Epithelial cell of proximal tubule (primary cell): ENCODE measurements around the gene SLITRK6. TPM values are rescaled to one million over a fixed set of nuclear protein-coding genes. Genes with fewer than 3 reads are reported as not detected.
"Not testable (repeated sequence)": the region's sequence is repeated elsewhere in the genome, so short reads cannot be mapped to it uniquely, and the experiment has no call there.

Source experiments
- DNase-seq: peaks from one replicate; pipeline ENCODE4 v3.0.0-alpha.2; 2011; ENCODE audit warnings: low read depth
- H3K4me3 ChIP-seq: 2 replicates; pipeline ENCODE4 v1.5.1; 2011; ENCODE audit warnings: low read depth, mild to moderate bottlenecking, low read length
- total RNA-seq: library from RNA; depleted of rRNA; stranded (reverse); fragments of >200 nt; gene quantifications from 2 replicates; pipeline ENCODE4 v1.2.3, GENCODE V29; 2015
- TF ChIP-seq, protein P1 (sequence below): conservative IDR thresholded peaks from 2 replicates; pipeline ENCODE4 v1.5.1; 2012; ENCODE audit warnings: low read depth, mild to moderate bottlenecking, low read length

Gene SLITRK6
- total RNA-seq, 1 donor from 2014 or later = not detected

DNA sequence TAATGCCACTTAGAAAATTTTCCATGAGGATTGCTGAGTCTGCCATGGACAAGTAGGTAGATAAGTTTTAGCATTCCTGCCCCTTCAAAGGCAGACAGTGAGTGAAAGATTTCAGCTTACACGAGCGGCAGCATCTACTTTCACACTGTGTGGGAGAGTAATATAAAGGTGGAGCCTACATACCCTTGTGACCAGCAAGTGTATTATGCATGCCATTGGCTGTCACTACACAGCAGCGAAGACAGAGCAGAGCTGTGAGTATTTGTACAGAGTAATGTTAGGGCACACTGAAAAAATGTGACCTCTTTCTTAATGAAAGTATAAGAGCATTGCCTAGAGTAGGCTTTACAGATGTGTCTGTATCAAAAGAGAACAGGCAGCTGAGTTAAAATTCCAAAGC lies 14.0 kb downstream of the SLITRK6 start:
- H3K4me3 ChIP-seq = no peak overlapping the region
- no peak for DNase-seq
- TF ChIP-seq, protein P1, sequence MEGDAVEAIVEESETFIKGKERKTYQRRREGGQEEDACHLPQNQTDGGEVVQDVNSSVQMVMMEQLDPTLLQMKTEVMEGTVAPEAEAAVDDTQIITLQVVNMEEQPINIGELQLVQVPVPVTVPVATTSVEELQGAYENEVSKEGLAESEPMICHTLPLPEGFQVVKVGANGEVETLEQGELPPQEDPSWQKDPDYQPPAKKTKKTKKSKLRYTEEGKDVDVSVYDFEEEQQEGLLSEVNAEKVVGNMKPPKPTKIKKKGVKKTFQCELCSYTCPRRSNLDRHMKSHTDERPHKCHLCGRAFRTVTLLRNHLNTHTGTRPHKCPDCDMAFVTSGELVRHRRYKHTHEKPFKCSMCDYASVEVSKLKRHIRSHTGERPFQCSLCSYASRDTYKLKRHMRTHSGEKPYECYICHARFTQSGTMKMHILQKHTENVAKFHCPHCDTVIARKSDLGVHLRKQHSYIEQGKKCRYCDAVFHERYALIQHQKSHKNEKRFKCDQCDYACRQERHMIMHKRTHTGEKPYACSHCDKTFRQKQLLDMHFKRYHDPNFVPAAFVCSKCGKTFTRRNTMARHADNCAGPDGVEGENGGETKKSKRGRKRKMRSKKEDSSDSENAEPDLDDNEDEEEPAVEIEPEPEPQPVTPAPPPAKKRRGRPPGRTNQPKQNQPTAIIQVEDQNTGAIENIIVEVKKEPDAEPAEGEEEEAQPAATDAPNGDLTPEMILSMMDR = no peak

DNA sequence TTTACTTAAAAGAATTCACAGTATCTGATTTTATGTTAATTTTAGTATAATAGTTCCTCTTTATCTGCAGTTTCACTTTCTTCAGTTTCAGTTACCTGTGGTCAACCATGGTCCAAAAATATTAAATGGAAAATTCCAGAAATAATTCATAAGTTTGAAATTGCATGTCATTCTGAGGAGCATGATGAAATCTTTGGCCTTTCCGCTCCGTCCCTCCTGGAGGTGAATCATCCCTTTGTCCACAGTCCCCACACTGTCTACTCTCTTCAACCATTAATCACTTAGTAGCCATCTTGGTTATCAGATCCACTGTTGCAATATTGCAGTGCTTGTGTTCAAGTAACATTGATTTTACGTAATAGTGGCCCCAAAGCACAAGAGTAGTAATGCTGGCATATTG lies 26.9 kb downstream of the SLITRK6 start:
- H3K4me3 ChIP-seq = no peak overlapping the region
- TF ChIP-seq, protein P1 = no peak
- no peak for DNase-seq

DNA sequence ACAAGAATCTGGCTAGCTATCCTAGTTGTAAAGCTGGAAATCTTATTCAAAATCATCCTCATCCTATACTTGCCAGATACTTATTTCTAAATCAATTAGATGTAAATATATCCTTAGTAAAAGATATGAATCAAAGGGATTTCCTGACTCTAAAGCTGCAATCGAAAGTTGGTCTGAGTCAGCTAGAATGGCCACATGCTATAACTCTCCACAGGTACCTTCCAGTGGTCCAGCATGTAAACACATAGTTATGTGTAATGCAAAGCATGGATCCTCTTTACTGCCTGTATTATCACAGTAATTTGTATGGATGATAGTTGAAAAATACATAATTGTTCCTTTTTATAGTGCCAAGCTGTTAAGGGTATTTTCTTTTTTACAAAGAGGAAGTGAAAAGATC lies 27.4 kb downstream of the SLITRK6 start:
- TF ChIP-seq, protein P1 = no peak
- no peak overlapping the region for H3K4me3 ChIP-seq
- no peak for DNase-seq

DNA sequence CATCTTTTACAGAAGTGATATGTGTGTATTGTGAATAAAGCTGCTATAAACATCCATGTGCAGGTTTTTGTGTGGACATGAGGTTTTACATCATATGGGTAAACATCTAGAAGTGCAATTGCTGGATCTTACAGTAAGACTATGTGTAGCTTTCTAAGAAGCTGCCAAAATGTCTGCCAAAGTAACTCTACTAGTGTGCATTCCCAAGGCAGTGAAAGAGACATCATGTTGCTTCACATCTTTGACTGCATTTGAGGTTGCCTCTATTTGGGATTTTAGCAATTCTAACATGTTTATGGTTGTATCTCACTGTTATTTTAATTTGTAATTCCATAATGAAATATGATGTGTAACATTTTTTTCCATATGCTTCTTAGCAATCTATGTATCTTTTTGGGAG lies 30.3 kb downstream of the SLITRK6 start:
- DNase-seq = no peak
- TF ChIP-seq, protein P1 = no peak
- H3K4me3 ChIP-seq = no peak overlapping the region

DNA sequence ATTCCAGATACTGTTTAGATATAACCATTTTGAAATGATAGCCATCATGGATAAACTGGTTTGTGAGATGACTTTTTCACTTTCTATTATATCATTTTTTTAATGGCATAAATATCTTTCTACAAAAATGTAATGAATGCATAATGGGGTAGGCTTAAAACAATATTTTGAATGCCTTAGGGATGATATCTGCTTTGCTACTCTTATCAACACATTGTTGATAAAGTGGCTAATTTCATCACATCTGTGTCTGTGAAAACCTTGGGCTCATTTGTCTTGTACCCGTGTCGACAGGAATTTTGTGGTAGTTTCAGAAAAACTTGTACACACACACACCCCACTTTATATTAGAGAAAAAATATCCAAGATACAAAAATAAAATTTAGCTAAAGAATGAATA lies 44.1 kb downstream of the SLITRK6 start:
- DNase-seq = no peak
- TF ChIP-seq, protein P1 = no peak
- H3K4me3 ChIP-seq = no peak overlapping the region

DNA sequence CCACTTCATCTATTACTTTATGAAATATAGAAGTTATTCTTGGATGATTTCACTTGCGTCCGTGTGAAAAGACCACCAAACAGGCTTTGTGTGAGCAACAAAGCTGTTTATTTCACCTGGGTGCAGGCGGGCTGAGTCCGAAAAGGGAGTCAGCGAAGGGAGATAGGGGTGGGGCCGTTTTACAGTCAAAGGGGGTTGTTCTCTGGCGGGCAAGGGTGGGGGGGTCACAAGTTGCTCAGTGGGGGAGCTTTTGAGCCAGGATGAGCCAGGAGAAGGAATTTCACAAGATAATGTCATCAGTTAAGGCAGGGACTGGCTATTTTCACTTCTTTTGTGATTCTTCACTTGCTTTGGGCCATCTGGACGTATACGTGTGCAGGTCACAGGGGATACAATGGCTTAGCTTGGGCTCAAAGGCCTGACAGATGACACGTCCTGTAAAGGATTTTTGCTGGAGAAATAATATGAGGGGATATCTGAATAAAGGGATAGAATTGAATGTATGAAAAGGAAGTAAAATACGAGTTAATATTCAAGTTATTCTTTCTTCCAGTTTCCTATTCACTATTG lies 55.9 kb downstream of the SLITRK6 start:
- not testable (repeated sequence) for DNase-seq, H3K4me3 ChIP-seq
